Activated CD8-positive, alpha-beta T cell treated with anti-CD3 and anti-CD28 coated beads for 36 hours (primary cell): Measurements from ENCODE around the gene CKAP4. TPM values are rescaled to one million over a fixed set of nuclear protein-coding genes. Genes with fewer than 3 reads are reported as not detected.
A peak's percentile ranks its signal among the peaks of the same experiment; 100 is the strongest.

Experiments
- ATAC-seq: fragments of 200-7000 bp; cut with Tn5 transposase; one replicate; pipeline ENCODE4 v1.10.0; 2021; ENCODE audit warnings: mild to moderate bottlenecking, moderate library complexity
- CTCF ChIA-PET: fragments of 350-600 bp; sonication (Branson Sonifier 250); formaldehyde crosslinking; loops from one replicate; lab custom pipeline; 2021; ENCODE audit warnings: antibody characterized with exemption; lab: Charles Lee
- POLR2A ChIA-PET: fragments of 350-600 bp; sonication (Branson Sonifier 250); formaldehyde crosslinking; loops from one replicate; lab custom pipeline; 2021; ENCODE audit warnings: antibody characterized with exemption; lab: Charles Lee
- DNase-seq: peaks from one replicate; pipeline ENCODE4 v3.0.0-alpha.2; 2020
- H3K27ac Mint-ChIP-seq: one replicate; pipeline ENCODE4 v1.8.0; 2021; ENCODE audit warnings: mild to moderate bottlenecking, mixed read lengths
- H3K27me3 Mint-ChIP-seq: one replicate; pipeline ENCODE4 v1.8.0; 2021; ENCODE audit warnings: mixed read lengths
- H3K36me3 Mint-ChIP-seq: one replicate; pipeline ENCODE4 v1.8.0; 2021; ENCODE audit warnings: low read depth, mixed read lengths
- H3K4me1 Mint-ChIP-seq: one replicate; pipeline ENCODE4 v1.8.0; 2021; ENCODE audit warnings: low read depth, mixed read lengths
- H3K4me3 Mint-ChIP-seq: one replicate; pipeline ENCODE4 v1.8.0; 2021; ENCODE audit warnings: mild to moderate bottlenecking, moderate library complexity, mixed read lengths
- H3K9me3 Mint-ChIP-seq: one replicate; pipeline ENCODE4 v1.8.0; 2021; ENCODE audit warnings: mixed read lengths
- intact Hi-C: fragments of 100-400 bp; cut with micrococcal nuclease; formaldehyde crosslinking; loops from one replicate; pipeline ENCODE4 v1.10.0; 2022
- total RNA-seq, 2 experiments: library from RNA; stranded (reverse); gene quantifications; one replicate each; pipeline ENCODE4 v1.2.3, GENCODE V29; 2021
- TF ChIP-seq, protein P1 (sequence below): fragments of 200-600 bp; IDR thresholded peaks from one replicate; pipeline ENCODE4 v1.8.0; 2022; ENCODE audit warnings: antibody characterized with exemption, mild to moderate bottlenecking

CKAP4 gene
- total RNA-seq, 2 experiments from 2014 or later: 15.2 to 16.3 TPM

DNA sequence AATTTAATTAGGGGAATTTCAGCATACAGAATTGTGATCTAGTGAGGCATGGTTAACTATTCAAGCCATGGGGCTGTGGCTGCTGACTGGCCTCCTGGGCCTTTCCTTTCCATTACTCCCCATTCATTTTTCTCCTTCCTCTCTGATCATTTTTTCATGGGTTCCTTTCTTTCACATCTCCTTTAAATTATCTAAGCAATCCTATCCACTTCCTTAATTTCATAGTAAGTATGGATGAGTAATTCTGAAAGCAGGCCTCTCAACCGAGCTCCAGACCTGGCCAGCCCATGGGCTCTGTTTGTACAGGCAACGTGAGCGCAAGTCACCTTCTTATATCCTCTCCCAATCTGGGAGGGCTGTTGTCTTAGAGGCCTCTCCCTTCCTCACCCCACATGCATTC, 13.4 kb downstream of the CKAP4 start:
- ATAC-seq: no peak
- no peak overlapping the region for H3K4me3 Mint-ChIP-seq
- no peaks in the 10 kb centered on the region for H3K9me3 Mint-ChIP-seq
- no peak for DNase-seq
- ChIA-PET POLR2A (interaction anchor here (1.2 kb wide), 1 partner anchor 62 kb away, joined by 3 read pairs; no protein-coding TSS in a partner anchor), CTCF (interaction anchor here (1.2 kb wide), 1 partner anchor 8 kb away, joined by 4 read pairs; no protein-coding TSS in a partner anchor)
- no peak overlapping the region for H3K27ac Mint-ChIP-seq
- H3K36me3 Mint-ChIP-seq: peaks cover 7% of the 10 kb centered on the region
- intact Hi-C loops: no loop called here
- TF ChIP-seq, protein P1, sequence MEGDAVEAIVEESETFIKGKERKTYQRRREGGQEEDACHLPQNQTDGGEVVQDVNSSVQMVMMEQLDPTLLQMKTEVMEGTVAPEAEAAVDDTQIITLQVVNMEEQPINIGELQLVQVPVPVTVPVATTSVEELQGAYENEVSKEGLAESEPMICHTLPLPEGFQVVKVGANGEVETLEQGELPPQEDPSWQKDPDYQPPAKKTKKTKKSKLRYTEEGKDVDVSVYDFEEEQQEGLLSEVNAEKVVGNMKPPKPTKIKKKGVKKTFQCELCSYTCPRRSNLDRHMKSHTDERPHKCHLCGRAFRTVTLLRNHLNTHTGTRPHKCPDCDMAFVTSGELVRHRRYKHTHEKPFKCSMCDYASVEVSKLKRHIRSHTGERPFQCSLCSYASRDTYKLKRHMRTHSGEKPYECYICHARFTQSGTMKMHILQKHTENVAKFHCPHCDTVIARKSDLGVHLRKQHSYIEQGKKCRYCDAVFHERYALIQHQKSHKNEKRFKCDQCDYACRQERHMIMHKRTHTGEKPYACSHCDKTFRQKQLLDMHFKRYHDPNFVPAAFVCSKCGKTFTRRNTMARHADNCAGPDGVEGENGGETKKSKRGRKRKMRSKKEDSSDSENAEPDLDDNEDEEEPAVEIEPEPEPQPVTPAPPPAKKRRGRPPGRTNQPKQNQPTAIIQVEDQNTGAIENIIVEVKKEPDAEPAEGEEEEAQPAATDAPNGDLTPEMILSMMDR: no peak
- no peaks in the 10 kb centered on the region for H3K4me1 Mint-ChIP-seq
- H3K27me3 Mint-ChIP-seq: peaks cover 2% of the 10 kb centered on the region

DNA sequence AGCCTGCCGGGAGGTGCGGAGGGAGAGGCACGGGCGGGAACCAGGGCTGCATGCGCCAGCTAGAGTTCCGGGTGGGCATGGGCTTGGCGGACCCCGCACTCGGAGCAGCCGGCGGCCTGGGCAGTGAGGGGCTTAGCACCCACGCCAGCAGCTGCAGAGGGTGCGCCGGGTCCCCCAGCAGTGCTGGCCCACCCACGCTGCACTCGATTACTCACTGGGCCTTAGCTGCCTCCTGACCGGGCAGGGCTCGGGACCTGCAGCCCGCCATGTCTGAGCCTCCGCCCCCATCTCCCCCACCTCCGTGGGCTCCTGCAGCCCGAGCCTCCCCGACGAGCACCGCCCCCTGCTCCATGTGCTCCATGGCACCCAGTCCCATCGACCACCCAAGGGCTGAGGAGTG, 14.8 kb downstream of the CKAP4 start:
- Mint-ChIP-seq H3K36me3 (peaks cover 1% of the 10 kb centered on the region), H3K9me3 (no peaks in the 10 kb centered on the region), H3K27me3 (peaks cover 2% of the 10 kb centered on the region), H3K4me3 (no peak overlapping the region), H3K27ac (no peak overlapping the region), H3K4me1 (no peaks in the 10 kb centered on the region)
- TF ChIP-seq, protein P1: no peak
- intact Hi-C loops: no loop called here
- POLR2A ChIA-PET: no interaction called here
- ATAC-seq (no peak), DNase-seq (no peak)
- CTCF ChIA-PET: no interaction called here

DNA sequence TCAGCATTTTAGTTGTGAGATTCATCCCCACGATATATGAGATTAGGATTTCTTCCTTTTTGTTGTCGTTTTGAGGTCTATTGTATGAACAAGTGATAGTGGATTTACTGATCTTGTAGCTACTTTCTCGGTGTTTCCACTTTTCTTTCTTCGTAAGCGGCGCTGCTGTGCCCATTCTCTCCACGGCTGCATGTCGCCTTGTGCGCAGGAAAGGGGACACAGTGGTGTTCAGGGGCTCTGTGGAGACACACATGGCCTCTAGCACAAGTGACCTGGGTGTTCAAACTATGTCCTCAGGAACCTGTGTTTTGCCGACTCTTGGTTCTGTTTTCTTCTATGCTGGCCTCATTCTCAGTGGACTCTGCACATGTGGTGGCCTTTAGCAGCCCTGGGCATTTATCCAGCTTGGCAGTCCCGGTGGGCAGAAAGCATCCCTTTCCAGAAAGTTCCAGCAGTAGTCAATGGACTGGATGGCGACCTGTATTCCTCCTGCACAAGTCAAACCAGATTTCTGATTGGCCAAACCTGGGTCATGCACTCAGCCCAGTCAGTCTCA, 18.7 kb downstream of the CKAP4 start:
- Mint-ChIP-seq H3K36me3 (no peaks in the 10 kb centered on the region), H3K27me3 (peaks cover 2% of the 10 kb centered on the region), H3K4me1 (peaks cover 11% of the 10 kb centered on the region), H3K9me3 (no peaks in the 10 kb centered on the region), H3K27ac (no peak overlapping the region), H3K4me3 (no peak overlapping the region)
- no peak for DNase-seq
- ChIA-PET CTCF (interaction anchor here (1.5 to 4.3 kb wide), 3 partner anchors 49 to 65 kb away, joined by 4 to 82 read pairs (median 45); no protein-coding TSS in a partner anchor), POLR2A (no interaction called here)
- TF ChIP-seq, protein P1: no peak
- ATAC-seq: no peak
- intact Hi-C loops: no loop called here

DNA sequence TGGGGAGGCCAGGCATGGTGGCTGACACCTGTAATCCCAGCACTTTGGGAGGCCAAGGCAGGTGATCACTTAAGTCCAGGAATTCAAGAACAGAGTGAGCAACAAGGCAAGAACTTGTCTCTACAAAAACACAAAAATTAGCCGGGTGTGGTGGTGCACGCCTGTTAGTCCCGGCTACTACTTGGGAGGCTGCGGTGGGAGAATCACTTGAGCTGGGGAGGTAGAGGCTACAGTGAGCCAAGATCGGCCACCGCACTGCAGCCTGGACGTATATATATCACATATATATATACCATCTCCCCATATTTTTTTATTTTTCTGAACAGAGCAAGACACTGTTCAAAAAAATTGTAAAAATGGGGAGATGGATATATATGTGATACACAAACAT, 19.5 kb downstream of the CKAP4 start:
- intact Hi-C loops: no loop called here
- no peak overlapping the region for H3K4me3 Mint-ChIP-seq
- H3K36me3 Mint-ChIP-seq: no peaks in the 10 kb centered on the region
- H3K9me3 Mint-ChIP-seq: no peaks in the 10 kb centered on the region
- H3K4me1 Mint-ChIP-seq: peaks cover 11% of the 10 kb centered on the region
- no peak overlapping the region for H3K27ac Mint-ChIP-seq
- TF ChIP-seq, protein P1: no peak
- CTCF ChIA-PET: interaction anchor here (1.5 to 4.3 kb wide), 5 partner anchors 50 to 129 kb away, joined by 4 to 82 read pairs (median 21); partner anchors contain the start of gene POLR3B
- POLR2A ChIA-PET: no interaction called here
- ATAC-seq: no peak
- no peak for DNase-seq
- H3K27me3 Mint-ChIP-seq: peaks cover 2% of the 10 kb centered on the region

DNA sequence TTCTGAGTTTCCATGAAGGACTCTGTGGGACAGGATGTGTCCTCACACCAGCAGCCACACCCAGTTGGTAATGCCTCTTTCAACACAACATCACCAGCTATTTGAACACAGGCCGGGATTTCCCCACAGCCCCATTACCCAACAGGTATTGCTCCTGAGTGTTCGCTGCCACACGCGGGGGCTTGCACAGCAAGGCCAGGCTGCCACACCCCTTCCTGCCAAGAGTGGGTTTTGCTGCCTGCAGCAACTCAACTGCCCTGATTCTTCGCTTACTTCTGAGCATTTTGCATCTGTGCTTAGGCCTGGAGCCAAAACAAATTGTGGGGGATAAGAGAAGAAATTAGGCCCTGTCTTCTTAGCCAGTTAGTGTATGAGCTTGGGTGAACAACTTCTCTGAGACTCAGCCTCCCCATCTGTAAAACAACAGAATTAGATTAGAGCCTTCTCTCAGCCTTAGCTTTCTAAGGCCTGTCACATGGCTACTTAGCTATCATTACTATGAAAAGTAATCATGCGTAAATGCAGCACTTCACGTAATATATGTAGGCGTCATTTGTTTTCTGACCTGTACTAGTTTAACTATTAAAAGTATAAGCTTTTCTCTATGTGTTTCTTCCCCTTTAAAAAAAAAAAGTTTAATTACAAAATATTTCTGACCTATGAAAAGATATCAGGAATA, 20.0 kb downstream of the CKAP4 start:
- peaks cover 2% of the 10 kb centered on the region for H3K27me3 Mint-ChIP-seq
- H3K27ac Mint-ChIP-seq: peak overlapping the region; percentile 55
- no peaks in the 10 kb centered on the region for H3K9me3 Mint-ChIP-seq
- TF ChIP-seq, protein P1: no peak
- H3K4me3 Mint-ChIP-seq: no peak overlapping the region
- CTCF ChIA-PET: interaction anchor here (0.6 to 4.3 kb wide), 25 partner anchors 10 to 132 kb away, joined by 3 to 82 read pairs (median 8); partner anchors contain the start of gene POLR3B
- DNase-seq (peak; percentile 78), ATAC-seq (peak; percentile 87)
- intact Hi-C loops: loop anchor here (2.0 kb wide), 1 partner anchor 55 kb away; no protein-coding TSS in a partner anchor
- H3K36me3 Mint-ChIP-seq: no peaks in the 10 kb centered on the region
- H3K4me1 Mint-ChIP-seq: peaks cover 11% of the 10 kb centered on the region
- POLR2A ChIA-PET: no interaction called here
